K562 (cell line): ENCODE results near the gene ITGA7. TPM values are rescaled to one million over a fixed set of nuclear protein-coding genes. Genes with fewer than 3 reads are reported as not detected.

Source experiments
- BCLAF1 ChIP-seq, 2 experiments: fragments of 450-650 bp in 1 of 2; IDR thresholded peaks; 2 replicates each; pipeline ENCODE4 v1.6.1; 2011 to 2017; ENCODE audit warnings: low read depth in 2 of 2, antibody characterized with exemption in 1 of 2, borderline replicate concordance in 1 of 2, low read length in 1 of 2, mild to moderate bottlenecking in 1 of 2, mixed read lengths in 1 of 2; ENCODE audit not compliant: control insufficient read depth in 1 of 2
- BHLHE40 ChIP-seq: IDR thresholded peaks from 2 replicates; pipeline ENCODE4 v1.6.1; 2011; ENCODE audit warnings: low read length, improper control_type of control experiment
- BRCA1 ChIP-seq, 2 experiments: fragments of 450-650 bp in 1 of 2; sonication (generic) in 1 of 2; formaldehyde crosslinking in 1 of 2; IDR thresholded peaks; 2 replicates each; pipeline versions ENCODE4 v1.5.0 to v1.6.1; 2017 to 2020; ENCODE audit warnings: mild to moderate bottlenecking in 1 of 2, missing genetic modification reagents in 1 of 2
- ETS2 ChIP-seq: IDR thresholded peaks from 2 replicates; pipeline ENCODE4 v1.6.1; 2016; ENCODE audit warnings: borderline replicate concordance, missing genetic modification characterization, mild to moderate bottlenecking, moderate library complexity, missing compliant biosample characterization; ENCODE audit not compliant: poor library complexity, severe bottlenecking
- ETV6 ChIP-seq, 3 experiments: fragments of 150-350 bp in 1 of 3; sonication (generic) in 1 of 3; formaldehyde crosslinking in 1 of 3; IDR thresholded peaks; 2 replicates each; pipeline versions ENCODE4 v1.6.1 to v1.8.0; 2014 to 2022; ENCODE audit warnings: borderline replicate concordance in 2 of 3, low read depth in 2 of 3, antibody characterized with exemption in 1 of 3, low read length in 1 of 3, mild to moderate bottlenecking in 1 of 3, missing genetic modification reagents in 1 of 3
- EWSR1 ChIP-seq: fragments of 450-650 bp; IDR thresholded peaks from 2 replicates; pipeline ENCODE4 v1.6.1; 2018; ENCODE audit warnings: borderline replicate concordance, mild to moderate bottlenecking, low read depth, moderate library complexity; ENCODE audit not compliant: partially characterized antibody
- FUS ChIP-seq: fragments of 200-400 bp; formaldehyde crosslinking; optimal IDR thresholded peaks from 2 replicates; pipeline ENCODE3; 2017; ENCODE audit warnings: low read depth, low read length
- KLF16 ChIP-seq: IDR thresholded peaks from 2 replicates; pipeline ENCODE4 v1.6.1; 2016; ENCODE audit warnings: antibody characterized with exemption
- NR0B1 ChIP-seq: fragments of 450-650 bp; IDR thresholded peaks from one replicate; pipeline ENCODE4 v1.6.1; 2018; ENCODE audit warnings: mild to moderate bottlenecking, moderate library complexity; ENCODE audit not compliant: partially characterized antibody
- TSHZ1 ChIP-seq: fragments of 250-450 bp; sonication (Bioruptor Pico); IDR thresholded peaks from 2 replicates; pipeline ENCODE4 v1.4.0; 2020; ENCODE audit warnings: mild to moderate bottlenecking, moderate library complexity
- ZBTB11 ChIP-seq, 3 experiments: fragments of 200-800 bp in 1 of 3; fragments of 250-450 bp in 1 of 3; fragments of 450-650 bp in 1 of 3; sonication (Bioruptor Pico) in 1 of 3; sonication (Bioruptor generic) in 1 of 3; formaldehyde crosslinking in 1 of 3; IDR thresholded peaks; 2 replicates each; pipeline versions ENCODE4 v1.6.1 to v1.8.0; 2016 to 2022; ENCODE audit warnings: mild to moderate bottlenecking in 2 of 3, missing genetic modification characterization in 2 of 3, missing compliant biosample characterization in 1 of 3, moderate library complexity in 1 of 3
- ZNF23 ChIP-seq: fragments of 250-450 bp; sonication (Bioruptor Pico); IDR thresholded peaks from 2 replicates; pipeline ENCODE4 v1.4.0; 2020; ENCODE audit warnings: mild to moderate bottlenecking
- ZNF24 ChIP-seq: fragments of 450-650 bp; IDR thresholded peaks from 2 replicates; pipeline ENCODE4 v1.6.1; 2016
- polyA plus RNA-seq, 8 experiments: library from polyadenylated mRNA; depleted of rRNA in 4 of 8; stranded (reverse) in 5 of 8; unstranded in 3 of 8; fragments of >200 nt; fragmentation: Nextera tagmentation in 2 of 8; fragmentation: Illumina TruSeq in 1 of 8; extraction: Ambion mirVana in 2 of 8; extraction: Trizol in 1 of 8; gene quantifications; 2 replicates each; pipeline versions ENCODE4 v1.2.1 to v1.2.3, GENCODE V29; 2011 to 2014; ENCODE audit warnings: inconsistent platforms in 1 of 8, missing spikeins in 1 of 8
- total RNA-seq, 7 experiments: library from RNA; depleted of rRNA in 6 of 7; stranded (reverse); fragments of >200 nt in 6 of 7; fragmentation: Illumina TruSeq in 2 of 7; extraction: Trizol in 2 of 7; gene quantifications; 2 replicates each; pipeline versions ENCODE4 v1.2.1 to v1.2.3, GENCODE V29; 2011 to 2021; ENCODE audit warnings: low replicate concordance in 1 of 7

Gene ITGA7
- total and polyA plus RNA-seq, 9 of the 15 experiments (the other 6 are each of a cell fraction or from before 2014, with no cell fraction given), result 0.11 to 2.3 (median 0.56) TPM; not detected in 1

- peak in 1 of 3 experiments; percentile 68; a peak in 2 of 6 replicates for TF ChIP-seq ZBTB11 (CRISPR knock-in tag; IDR thresholded peaks at IDR 0.05)
- no peak for TF ChIP-seq EWSR1
- no peak for TF ChIP-seq NR0B1
- no peak for TF ChIP-seq FUS
- peak; percentile 98 for TF ChIP-seq BHLHE40
- no peak for TF ChIP-seq ZNF23 (CRISPR knock-in tag)
- no peak; the same call in 1 of the 2 replicates for TF ChIP-seq KLF16
- TF ChIP-seq ZNF24, result no peak
- TF ChIP-seq BRCA1 (IDR thresholded peaks at IDR 0.05), result no peak
- TF ChIP-seq BRCA1 (CRISPR knock-in tag; IDR thresholded peaks at IDR 0.05), result no peak
- peak in 1 of 2 experiments; percentile 35; a peak in 1 of 4 replicates for TF ChIP-seq ETV6 (IDR thresholded peaks at IDR 0.05; ENCODE audit: borderline replicate concordance in 1 of 2, low read depth in 2 of 2, low read length in 1 of 2)
- TF ChIP-seq ETV6 (CRISPR knock-in tag; IDR thresholded peaks at IDR 0.05; ENCODE audit: borderline replicate concordance), result 0 out of 2 replicates have a peak, but pooled peaks have one; percentile 56
- TF ChIP-seq TSHZ1 (CRISPR knock-in tag), result no peak
- TF ChIP-seq ETS2 (tag), result no peak
- no peak for TF ChIP-seq BCLAF1 (IDR thresholded peaks at IDR 0.05; ENCODE audit: borderline replicate concordance in 1 of 2, control insufficient read depth in 1 of 2, low read depth in 2 of 2, low read length in 1 of 2)
Observed at GRCh38 chr12:55715833-55716581, 8.3 kb upstream of the ITGA7 start, which contains the start of gene BLOC1S1 (continued).
